NCI-H526 (cell line): ENCODE data around the gene SND1.

Experiments
- DNase-seq, 2 experiments: peaks; one replicate each; lab custom pipeline; 2025; lab: John Stamatoyannopoulos, UW

The SND1 gene

GRCh38 chr7:127905491-127906330, 253.7 kb downstream of the SND1 start:
- DNase-seq = no peak

GRCh38 chr7:127907110-127908040, 255.4 kb downstream of the SND1 start:
- no peak for DNase-seq

- DNase-seq = no peak
These were observed 256.6 kb downstream of the SND1 start for GRCh38 chr7:127908430-127909258.

GRCh38 chr7:127909424-127910152, 257.6 kb downstream of the SND1 start:
- DNase-seq = no peak

GRCh38 chr7:127910670-127911069, 258.7 kb downstream of the SND1 start:
- no peak for DNase-seq

- peak; percentile 31 to 44 for DNase-seq
These were observed 260.0 kb downstream of the SND1 start for GRCh38 chr7:127911968-127912511.

GRCh38 chr7:127912901-127913300, 260.9 kb downstream of the SND1 start:
- DNase-seq = peak; percentile 50 to 57

GRCh38 chr7:127913686-127914085, 261.7 kb downstream of the SND1 start:
- DNase-seq = no peak

GRCh38 chr7:127914693-127915092, 262.7 kb downstream of the SND1 start:
- DNase-seq = no peak

- no peak for DNase-seq
These were observed 264.7 kb downstream of the SND1 start for GRCh38 chr7:127916735-127917134.

- no peak for DNase-seq
These were observed 266.1 kb downstream of the SND1 start for GRCh38 chr7:127918130-127918529.

GRCh38 chr7:127920787-127921438, 268.9 kb downstream of the SND1 start:
- DNase-seq = no peak

GRCh38 chr7:127922656-127923055, 270.7 kb downstream of the SND1 start:
- no peak for DNase-seq

GRCh38 chr7:127924874-127925273, 272.9 kb downstream of the SND1 start:
- DNase-seq = no peak

- DNase-seq = no peak
These were observed 275.3 kb downstream of the SND1 start for GRCh38 chr7:127927348-127927696.

- DNase-seq = no peak
These were observed 276.2 kb downstream of the SND1 start for GRCh38 chr7:127928222-127928621.

GRCh38 chr7:127928852-127929251, 276.9 kb downstream of the SND1 start:
- DNase-seq = no peak

- DNase-seq = no peak
These were observed 278.6 kb downstream of the SND1 start for GRCh38 chr7:127930341-127931328.

GRCh38 chr7:127932076-127932475, 280.1 kb downstream of the SND1 start:
- DNase-seq = no peak
